GM12872 (cell line): ENCODE results near the gene HCFC2.

ENCODE experiments used
- TF ChIP-seq, protein P1 (sequence below): IDR thresholded peaks from 3 replicates; pipeline ENCODE4 v1.5.1; 2011; ENCODE audit warnings: low read depth, mild to moderate bottlenecking, low read length, moderate library complexity; ENCODE audit not compliant: insufficient read depth

Gene HCFC2

GRCh38 chr12:104090685-104091084 is 26.4 kb downstream of the HCFC2 start:
- TF ChIP-seq, protein P1, sequence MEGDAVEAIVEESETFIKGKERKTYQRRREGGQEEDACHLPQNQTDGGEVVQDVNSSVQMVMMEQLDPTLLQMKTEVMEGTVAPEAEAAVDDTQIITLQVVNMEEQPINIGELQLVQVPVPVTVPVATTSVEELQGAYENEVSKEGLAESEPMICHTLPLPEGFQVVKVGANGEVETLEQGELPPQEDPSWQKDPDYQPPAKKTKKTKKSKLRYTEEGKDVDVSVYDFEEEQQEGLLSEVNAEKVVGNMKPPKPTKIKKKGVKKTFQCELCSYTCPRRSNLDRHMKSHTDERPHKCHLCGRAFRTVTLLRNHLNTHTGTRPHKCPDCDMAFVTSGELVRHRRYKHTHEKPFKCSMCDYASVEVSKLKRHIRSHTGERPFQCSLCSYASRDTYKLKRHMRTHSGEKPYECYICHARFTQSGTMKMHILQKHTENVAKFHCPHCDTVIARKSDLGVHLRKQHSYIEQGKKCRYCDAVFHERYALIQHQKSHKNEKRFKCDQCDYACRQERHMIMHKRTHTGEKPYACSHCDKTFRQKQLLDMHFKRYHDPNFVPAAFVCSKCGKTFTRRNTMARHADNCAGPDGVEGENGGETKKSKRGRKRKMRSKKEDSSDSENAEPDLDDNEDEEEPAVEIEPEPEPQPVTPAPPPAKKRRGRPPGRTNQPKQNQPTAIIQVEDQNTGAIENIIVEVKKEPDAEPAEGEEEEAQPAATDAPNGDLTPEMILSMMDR, result no peak

DNA sequence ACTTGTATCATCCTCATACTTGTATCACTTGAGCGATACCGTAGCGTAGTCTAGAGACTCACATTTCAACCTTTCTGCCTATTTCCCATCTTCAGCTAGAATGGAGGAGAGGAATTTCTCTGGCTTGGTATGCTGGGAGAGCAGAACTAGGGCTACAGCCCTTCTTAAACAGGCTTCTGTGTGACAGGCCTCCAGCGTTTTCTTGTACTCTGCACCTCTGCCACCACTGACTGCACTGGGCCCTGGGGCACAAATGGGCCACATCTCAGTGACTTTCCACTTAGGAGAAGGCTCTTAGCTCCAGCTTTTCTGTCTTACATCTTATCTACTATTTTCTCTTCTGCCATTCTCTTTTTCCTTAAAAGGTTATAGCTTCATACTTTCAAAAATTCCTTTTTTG is 26.8 kb downstream of the HCFC2 start:
- TF ChIP-seq, protein P1, result no peak

DNA sequence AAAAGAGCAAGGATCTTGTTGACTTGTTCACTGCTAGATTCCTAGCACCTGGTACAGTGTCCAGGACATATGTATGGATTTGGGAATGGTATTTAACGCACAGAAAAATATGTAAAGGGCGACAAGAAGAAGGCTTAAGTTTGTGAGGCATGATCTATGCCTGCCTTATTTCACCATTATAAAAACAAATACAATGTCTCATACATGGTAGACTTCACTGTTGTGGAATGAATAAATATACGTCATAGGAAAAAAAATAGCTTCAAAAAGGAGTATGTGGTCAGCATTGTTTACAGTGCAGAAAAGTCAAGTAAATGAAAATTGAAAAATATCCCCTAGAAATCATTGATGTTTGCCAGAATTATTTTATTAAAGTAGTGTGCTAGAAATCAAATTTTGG is 30.0 kb downstream of the HCFC2 start:
- TF ChIP-seq, protein P1, result no peak

GRCh38 chr12:104095289-104095688 is 31.0 kb downstream of the HCFC2 start:
- TF ChIP-seq, protein P1, result no peak

- TF ChIP-seq, protein P1, result no peak
These were observed 33.6 kb downstream of the HCFC2 start for GRCh38 chr12:104097954-104098353.

DNA sequence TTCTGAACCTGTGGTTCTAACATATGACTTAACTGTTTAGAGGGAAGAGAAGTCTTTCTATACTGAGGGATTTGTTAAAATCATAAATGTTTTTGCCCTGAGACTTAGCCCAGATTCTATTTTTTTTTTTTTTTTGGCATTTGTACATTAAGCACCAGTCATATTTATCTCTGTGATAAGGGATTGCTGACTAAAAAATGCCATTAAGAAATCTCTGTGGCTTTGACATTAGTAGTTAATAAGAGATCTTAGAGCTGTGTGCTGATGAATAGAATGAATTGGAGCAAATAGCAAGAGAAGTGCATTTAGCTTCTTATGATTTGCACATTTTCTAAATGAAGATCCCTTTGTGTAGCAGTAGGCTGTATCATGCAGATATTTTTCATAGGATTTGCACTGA is 41.1 kb downstream of the HCFC2 start:
- TF ChIP-seq, protein P1, result no peak

- TF ChIP-seq, protein P1, result no peak
These were observed 42.6 kb downstream of the HCFC2 start for GRCh38 chr12:104106965-104107364.

- TF ChIP-seq, protein P1, result peak; percentile 87
These were observed 44.6 kb downstream of the HCFC2 start for GRCh38 chr12:104108755-104109445.
